GM12872 (cell line): ENCODE results near the gene LGR5.

Source experiments
- TF ChIP-seq, protein P1 (sequence below): IDR thresholded peaks from 3 replicates; pipeline ENCODE4 v1.5.1; 2011; ENCODE audit warnings: low read depth, mild to moderate bottlenecking, low read length, moderate library complexity; ENCODE audit not compliant: insufficient read depth

The LGR5 gene

DNA sequence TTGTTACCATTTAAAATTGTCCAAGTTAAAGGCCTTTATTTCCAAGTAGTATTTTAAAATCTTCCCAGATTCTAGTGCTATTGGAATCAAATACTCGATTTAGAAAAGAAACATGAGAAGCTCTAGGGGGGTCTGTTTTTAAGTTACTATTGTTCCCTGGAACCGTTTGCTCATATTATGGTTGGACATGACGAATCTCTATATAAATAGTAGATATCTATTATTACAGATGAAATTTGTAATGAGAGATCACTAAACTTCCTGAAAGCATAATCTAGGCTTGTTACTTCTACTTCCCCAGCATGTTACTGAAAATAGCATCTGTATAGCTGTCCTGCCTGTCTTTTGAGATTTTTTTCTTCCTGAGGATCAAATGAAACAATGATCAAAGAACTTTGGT is 70.1 kb downstream of the LGR5 start:
- TF ChIP-seq, protein P1, sequence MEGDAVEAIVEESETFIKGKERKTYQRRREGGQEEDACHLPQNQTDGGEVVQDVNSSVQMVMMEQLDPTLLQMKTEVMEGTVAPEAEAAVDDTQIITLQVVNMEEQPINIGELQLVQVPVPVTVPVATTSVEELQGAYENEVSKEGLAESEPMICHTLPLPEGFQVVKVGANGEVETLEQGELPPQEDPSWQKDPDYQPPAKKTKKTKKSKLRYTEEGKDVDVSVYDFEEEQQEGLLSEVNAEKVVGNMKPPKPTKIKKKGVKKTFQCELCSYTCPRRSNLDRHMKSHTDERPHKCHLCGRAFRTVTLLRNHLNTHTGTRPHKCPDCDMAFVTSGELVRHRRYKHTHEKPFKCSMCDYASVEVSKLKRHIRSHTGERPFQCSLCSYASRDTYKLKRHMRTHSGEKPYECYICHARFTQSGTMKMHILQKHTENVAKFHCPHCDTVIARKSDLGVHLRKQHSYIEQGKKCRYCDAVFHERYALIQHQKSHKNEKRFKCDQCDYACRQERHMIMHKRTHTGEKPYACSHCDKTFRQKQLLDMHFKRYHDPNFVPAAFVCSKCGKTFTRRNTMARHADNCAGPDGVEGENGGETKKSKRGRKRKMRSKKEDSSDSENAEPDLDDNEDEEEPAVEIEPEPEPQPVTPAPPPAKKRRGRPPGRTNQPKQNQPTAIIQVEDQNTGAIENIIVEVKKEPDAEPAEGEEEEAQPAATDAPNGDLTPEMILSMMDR, result no peak

DNA sequence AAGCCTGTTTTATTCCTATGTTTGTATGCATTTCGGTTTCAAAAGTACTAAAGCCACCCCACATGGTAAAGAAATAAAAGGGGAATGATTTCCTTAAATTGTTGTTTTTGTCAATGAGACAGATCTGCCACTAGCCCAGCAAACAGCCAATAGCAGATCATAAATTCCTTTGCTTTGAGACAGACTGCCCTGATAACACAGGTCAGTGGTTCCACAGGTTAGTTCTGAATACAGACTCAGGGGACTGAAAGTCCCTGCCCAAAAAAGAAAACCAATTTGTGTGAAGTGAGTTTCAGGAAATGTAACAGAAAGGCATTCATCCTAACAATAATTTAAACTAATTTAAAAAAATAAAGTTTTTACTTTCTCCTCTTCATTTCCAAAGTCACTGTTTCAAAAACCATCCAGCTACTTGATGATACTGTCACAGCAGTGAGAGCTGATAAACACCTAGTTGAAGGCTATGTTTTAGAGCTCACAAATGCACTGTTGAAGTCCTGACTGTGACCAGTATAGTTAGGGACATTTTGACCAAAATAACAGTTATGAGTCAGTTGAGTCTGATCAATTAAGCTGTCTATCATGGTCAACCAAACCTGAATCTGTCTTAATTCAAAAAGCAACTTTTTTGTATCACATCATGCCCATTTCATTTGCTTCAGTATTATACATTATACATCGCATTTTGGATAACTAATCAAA is 77.7 kb downstream of the LGR5 start:
- TF ChIP-seq, protein P1, result no peak

DNA sequence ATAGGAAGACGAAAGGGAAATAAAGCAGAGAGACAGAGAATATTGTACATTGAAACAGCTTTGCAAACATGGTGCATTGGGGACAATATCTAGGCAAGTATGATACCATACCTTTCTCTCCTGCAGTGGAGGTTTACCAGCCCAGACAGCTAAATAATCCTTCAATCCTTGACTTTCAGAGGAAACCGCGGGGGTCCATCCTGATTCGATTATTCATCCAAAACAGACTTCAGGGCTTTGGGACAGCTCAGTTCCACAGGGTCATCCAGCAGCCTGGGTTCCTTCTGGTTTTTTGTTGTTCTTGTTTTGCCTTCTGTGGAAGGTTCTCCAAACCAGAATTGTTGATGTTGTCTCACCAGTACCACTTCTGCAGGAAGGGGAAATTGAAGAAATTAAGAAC is 81.5 kb downstream of the LGR5 start:
- TF ChIP-seq, protein P1, result no peak

DNA sequence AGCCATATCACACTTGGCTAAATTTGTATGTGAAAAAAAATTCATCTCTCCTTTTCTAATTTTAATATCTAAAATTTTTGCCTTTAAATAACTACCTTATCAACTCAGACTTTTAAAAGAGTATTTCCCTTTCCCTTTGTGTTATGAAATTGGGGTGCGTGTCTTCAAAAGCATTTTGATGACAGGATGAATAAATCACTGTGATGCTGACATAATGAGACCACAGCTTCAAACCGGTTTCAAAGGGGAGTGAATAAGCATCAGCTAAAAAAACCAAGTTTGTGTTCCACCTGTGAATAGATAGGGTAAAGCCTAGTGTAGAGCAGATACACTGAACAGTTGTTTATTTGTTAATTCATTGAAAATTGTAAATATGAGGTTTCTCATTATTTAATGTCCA is 85.0 kb downstream of the LGR5 start:
- TF ChIP-seq, protein P1, result no peak

DNA sequence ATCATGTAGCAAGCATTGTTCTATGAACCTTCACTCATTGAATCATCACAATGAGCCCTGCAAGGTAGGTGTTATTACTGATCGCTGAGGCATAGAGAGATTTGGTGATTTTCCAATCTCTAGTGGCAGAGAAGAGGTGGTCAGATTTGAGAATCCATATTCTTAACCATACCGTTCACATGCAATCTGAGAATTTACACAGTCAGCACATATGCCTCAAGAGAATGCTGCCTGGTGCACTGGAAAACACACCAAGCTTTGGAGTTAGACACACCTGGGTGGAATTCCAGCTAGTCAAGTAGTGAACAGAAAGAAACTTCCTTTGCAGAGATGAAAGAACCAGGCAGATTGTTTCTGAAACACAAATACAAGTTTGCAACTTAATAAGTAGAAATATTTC is 94.1 kb downstream of the LGR5 start:
- TF ChIP-seq, protein P1, result no peak

DNA sequence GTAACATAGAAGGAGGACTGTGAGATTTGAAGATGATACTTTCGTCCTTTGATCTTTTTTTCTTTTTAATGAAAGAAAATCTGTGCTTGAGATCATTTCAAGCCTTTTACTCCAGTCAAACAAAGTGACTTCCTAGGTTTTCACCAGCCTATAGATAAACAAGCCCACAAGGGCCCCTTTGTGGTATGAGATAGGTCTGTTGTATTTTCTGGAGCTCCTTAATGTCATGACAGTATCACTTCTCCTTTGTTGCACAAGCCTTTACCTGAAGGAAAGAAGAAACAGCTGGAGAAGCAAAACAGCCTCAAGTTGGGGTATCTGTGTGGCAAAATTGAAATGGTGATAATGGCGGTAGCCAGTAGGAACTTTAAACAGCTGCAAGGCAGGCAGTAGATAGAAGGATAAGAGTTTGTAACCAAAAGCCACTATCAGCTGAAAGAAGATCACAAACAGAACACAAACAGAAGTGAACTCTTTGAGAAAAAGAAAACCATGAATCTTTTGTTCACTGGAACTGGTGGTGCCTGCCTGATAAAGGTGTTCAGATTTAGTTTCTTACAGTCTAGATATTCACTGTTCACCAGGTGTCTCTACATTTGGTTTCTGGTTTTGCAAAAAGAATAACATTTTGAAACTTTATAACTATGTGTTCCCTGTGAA is 96.8 kb downstream of the LGR5 start:
- TF ChIP-seq, protein P1, result no peak

DNA sequence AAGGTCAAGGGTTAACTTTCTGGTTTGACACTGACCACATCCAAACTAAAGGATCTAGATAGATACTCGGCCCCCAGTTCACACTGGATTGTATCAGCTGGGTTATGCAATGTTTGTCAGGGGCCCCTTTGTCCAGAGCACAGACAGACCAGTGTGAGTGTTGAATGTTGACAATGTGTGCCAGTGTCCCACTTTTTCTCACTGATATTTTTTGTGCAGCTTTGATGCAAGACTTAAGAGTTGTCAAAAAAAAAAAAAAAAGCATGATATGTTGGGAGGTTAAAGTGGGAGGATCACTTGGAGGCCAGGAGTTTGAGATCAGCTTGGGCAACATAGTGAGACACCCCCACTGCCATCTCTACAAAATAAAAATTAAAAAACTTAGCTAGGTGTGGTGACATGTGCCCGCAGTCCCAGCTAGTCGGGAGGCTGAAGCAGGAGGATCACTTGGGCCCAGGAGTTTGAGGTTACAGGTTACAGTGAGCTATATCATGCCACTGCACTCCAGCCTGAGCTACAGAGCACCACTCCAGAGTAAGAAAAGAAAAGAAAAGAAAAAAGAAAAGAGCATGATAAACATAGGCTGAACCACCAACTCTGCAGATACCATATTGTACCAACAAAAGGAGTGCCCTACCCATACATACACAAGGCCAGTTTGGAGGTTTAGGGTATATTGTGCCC is 97.5 kb downstream of the LGR5 start:
- TF ChIP-seq, protein P1, result no peak
